ENCODE results near the gene COL18A1.

Gene COL18A1

GRCh38 chr21:45383111-45383614 lies 21.8 kb upstream of the COL18A1 start:
- no peak for DNase-seq (ENCODE audit: low read depth)

- DNase-seq (ENCODE audit: low read depth) = no peak
These were observed 21.3 kb upstream of the COL18A1 start for GRCh38 chr21:45383615-45384201.

GRCh38 chr21:45384656-45385548 lies 20.1 kb upstream of the COL18A1 start:
- DNase-seq (ENCODE audit: low read depth) = no peak

GRCh38 chr21:45385549-45386050 lies 19.4 kb upstream of the COL18A1 start:
- no peak for DNase-seq (ENCODE audit: low read depth)

GRCh38 chr21:45386336-45386727 lies 18.6 kb upstream of the COL18A1 start:
- no peak for DNase-seq (ENCODE audit: low read depth)

- DNase-seq (ENCODE audit: low read depth) = no peak
These were observed 18.1 kb upstream of the COL18A1 start for GRCh38 chr21:45386728-45387371.

GRCh38 chr21:45387506-45387905 lies 17.5 kb upstream of the COL18A1 start:
- no peak for DNase-seq (ENCODE audit: low read depth)

GRCh38 chr21:45388011-45388521 lies 16.9 kb upstream of the COL18A1 start:
- DNase-seq (ENCODE audit: low read depth) = no peak

- no peak for DNase-seq (ENCODE audit: low read depth)
These were observed 16.2 kb upstream of the COL18A1 start for GRCh38 chr21:45388611-45389296.

- no peak for DNase-seq (ENCODE audit: low read depth)
These were observed 14.7 kb upstream of the COL18A1 start for GRCh38 chr21:45390121-45390751.

GRCh38 chr21:45390831-45391742 lies 13.9 kb upstream of the COL18A1 start:
- no peak for DNase-seq (ENCODE audit: low read depth)

- no peak for DNase-seq (ENCODE audit: low read depth)
These were observed 13.0 kb upstream of the COL18A1 start for GRCh38 chr21:45391743-45392572.

- DNase-seq (ENCODE audit: low read depth) = no peak
These were observed 12.4 kb upstream of the COL18A1 start for GRCh38 chr21:45392573-45392971.

GRCh38 chr21:45393021-45393420 lies 11.9 kb upstream of the COL18A1 start:
- DNase-seq (ENCODE audit: low read depth) = no peak

GRCh38 chr21:45393833-45394638 lies 10.9 kb upstream of the COL18A1 start:
- DNase-seq (ENCODE audit: low read depth) = no peak

GRCh38 chr21:45396620-45396995 lies 8.4 kb upstream of the COL18A1 start:
- no peak for DNase-seq (ENCODE audit: low read depth)

GRCh38 chr21:45397381-45397780 lies 7.6 kb upstream of the COL18A1 start:
- no peak for DNase-seq (ENCODE audit: low read depth)

GRCh38 chr21:45401054-45401518 lies 3.9 kb upstream of the COL18A1 start:
- DNase-seq (ENCODE audit: low read depth) = no peak
